Activated CD4-positive, alpha-beta memory T cell treated with anti-CD3 and anti-CD28 coated beads, Interleukin-2, amount 10 ng/mL, durations not matched to agents 7 days and 5 days (primary cell): ENCODE data around the gene EPHB2. TPM values are rescaled to one million over a fixed set of nuclear protein-coding genes. Genes with fewer than 3 reads are reported as not detected.

Experiments
- CTCF ChIA-PET: fragments of 350-600 bp; sonication (Branson Sonifier 250); formaldehyde crosslinking; loops from one replicate; lab custom pipeline; 2021; ENCODE audit warnings: antibody characterized with exemption, inconsistent platforms; lab: Charles Lee
- POLR2A ChIA-PET: fragments of 350-600 bp; sonication (Branson Sonifier 250); formaldehyde crosslinking; loops from one replicate; lab custom pipeline; 2021; ENCODE audit warnings: antibody characterized with exemption; lab: Charles Lee
- DNase-seq: peaks from one replicate; pipeline ENCODE4 v3.0.0-alpha.2; 2020
- H3K27ac Mint-ChIP-seq: one replicate; pipeline ENCODE4 v1.8.0; 2021; ENCODE audit warnings: mild to moderate bottlenecking, mixed read lengths
- H3K27me3 Mint-ChIP-seq: one replicate; pipeline ENCODE4 v1.8.0; 2021; ENCODE audit warnings: mixed read lengths
- H3K36me3 Mint-ChIP-seq: one replicate; pipeline ENCODE4 v1.8.0; 2021; ENCODE audit warnings: low read depth, mixed read lengths
- H3K4me1 Mint-ChIP-seq: one replicate; pipeline ENCODE4 v1.8.0; 2021; ENCODE audit warnings: mixed read lengths
- H3K4me3 Mint-ChIP-seq: one replicate; pipeline ENCODE4 v1.8.0; 2021; ENCODE audit warnings: mild to moderate bottlenecking, mixed read lengths
- H3K9me3 Mint-ChIP-seq: one replicate; pipeline ENCODE4 v1.8.0; 2021; ENCODE audit warnings: mixed read lengths
- total RNA-seq, 2 experiments: library from RNA; stranded (reverse); gene quantifications; one replicate each; pipeline ENCODE4 v1.2.3, GENCODE V29; 2021

The EPHB2 gene
- total RNA-seq, 2 experiments from 2014 or later = not detected

DNA sequence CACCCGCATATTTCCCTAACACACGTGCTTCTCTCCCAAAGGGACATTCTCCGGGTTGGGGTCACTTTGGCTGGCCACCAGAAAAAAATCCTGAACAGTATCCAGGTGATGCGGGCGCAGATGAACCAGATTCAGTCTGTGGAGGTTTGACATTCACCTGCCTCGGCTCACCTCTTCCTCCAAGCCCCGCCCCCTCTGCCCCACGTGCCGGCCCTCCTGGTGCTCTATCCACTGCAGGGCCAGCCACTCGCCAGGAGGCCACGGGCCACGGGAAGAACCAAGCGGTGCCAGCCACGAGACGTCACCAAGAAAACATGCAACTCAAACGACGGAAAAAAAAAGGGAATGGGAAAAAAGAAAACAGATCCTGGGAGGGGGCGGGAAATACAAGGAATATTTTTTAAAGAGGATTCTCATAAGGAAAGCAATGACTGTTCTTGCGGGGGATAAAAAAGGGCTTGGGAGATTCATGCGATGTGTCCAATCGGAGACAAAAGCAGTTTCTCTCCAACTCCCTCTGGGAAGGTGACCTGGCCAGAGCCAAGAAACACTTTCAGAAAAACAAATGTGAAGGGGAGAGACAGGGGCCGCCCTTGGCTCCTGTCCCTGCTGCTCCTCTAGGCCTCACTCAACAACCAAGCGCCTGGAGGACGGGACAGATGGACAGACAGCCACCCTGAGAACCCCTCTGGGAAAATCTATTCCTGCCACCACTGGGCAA, 202.9 kb downstream of the EPHB2 start:
- no peak for DNase-seq
- ChIA-PET POLR2A (no interaction called here), CTCF (no interaction called here)
- Mint-ChIP-seq H3K36me3 (no peaks in the 10 kb centered on the region), H3K27ac (no peak overlapping the region), H3K4me1 (no peaks in the 10 kb centered on the region), H3K4me3 (no peak overlapping the region), H3K9me3 (no peaks in the 10 kb centered on the region), H3K27me3 (no peaks in the 10 kb centered on the region)

DNA sequence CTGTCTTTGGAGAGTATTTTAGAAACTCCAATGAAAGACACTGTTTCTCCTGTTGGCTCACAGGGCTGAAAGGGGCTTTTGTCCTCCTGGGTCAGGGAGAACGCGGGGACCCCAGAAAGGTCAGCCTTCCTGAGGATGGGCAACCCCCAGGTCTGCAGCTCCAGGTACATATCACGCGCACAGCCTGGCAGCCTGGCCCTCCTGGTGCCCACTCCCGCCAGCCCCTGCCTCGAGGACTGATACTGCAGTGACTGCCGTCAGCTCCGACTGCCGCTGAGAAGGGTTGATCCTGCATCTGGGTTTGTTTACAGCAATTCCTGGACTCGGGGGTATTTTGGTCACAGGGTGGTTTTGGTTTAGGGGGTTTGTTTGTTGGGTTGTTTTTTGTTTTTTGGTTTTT, 203.5 kb downstream of the EPHB2 start:
- Mint-ChIP-seq H3K27me3 (no peaks in the 10 kb centered on the region), H3K4me3 (no peak overlapping the region), H3K27ac (no peak overlapping the region), H3K4me1 (no peaks in the 10 kb centered on the region), H3K9me3 (no peaks in the 10 kb centered on the region), H3K36me3 (no peaks in the 10 kb centered on the region)
- POLR2A ChIA-PET = no interaction called here
- DNase-seq = no peak
- CTCF ChIA-PET = no interaction called here

- Mint-ChIP-seq H3K4me1 (no peaks in the 10 kb centered on the region), H3K4me3 (no peak overlapping the region), H3K9me3 (no peaks in the 10 kb centered on the region), H3K27me3 (no peaks in the 10 kb centered on the region), H3K27ac (no peak overlapping the region), H3K36me3 (no peaks in the 10 kb centered on the region)
- ChIA-PET CTCF (no interaction called here), POLR2A (no interaction called here)
- DNase-seq = no peak
Measured at GRCh38 chr1:22914633-22915217, 204.1 kb downstream of the EPHB2 start.

GRCh38 chr1:22915231-22915630, 204.6 kb downstream of the EPHB2 start:
- H3K4me1 Mint-ChIP-seq = no peaks in the 10 kb centered on the region
- CTCF ChIA-PET = no interaction called here
- H3K36me3 Mint-ChIP-seq = no peaks in the 10 kb centered on the region
- POLR2A ChIA-PET = no interaction called here
- no peaks in the 10 kb centered on the region for H3K9me3 Mint-ChIP-seq
- no peak overlapping the region for H3K4me3 Mint-ChIP-seq
- H3K27me3 Mint-ChIP-seq = no peaks in the 10 kb centered on the region
- no peak overlapping the region for H3K27ac Mint-ChIP-seq
- DNase-seq = no peak

- ChIA-PET CTCF (no interaction called here), POLR2A (no interaction called here)
- Mint-ChIP-seq H3K4me1 (no peaks in the 10 kb centered on the region), H3K27ac (no peak overlapping the region), H3K9me3 (no peaks in the 10 kb centered on the region), H3K27me3 (no peaks in the 10 kb centered on the region), H3K4me3 (no peak overlapping the region), H3K36me3 (no peaks in the 10 kb centered on the region)
- no peak for DNase-seq
Measured at GRCh38 chr1:22915816-22916470, 205.3 kb downstream of the EPHB2 start.

DNA sequence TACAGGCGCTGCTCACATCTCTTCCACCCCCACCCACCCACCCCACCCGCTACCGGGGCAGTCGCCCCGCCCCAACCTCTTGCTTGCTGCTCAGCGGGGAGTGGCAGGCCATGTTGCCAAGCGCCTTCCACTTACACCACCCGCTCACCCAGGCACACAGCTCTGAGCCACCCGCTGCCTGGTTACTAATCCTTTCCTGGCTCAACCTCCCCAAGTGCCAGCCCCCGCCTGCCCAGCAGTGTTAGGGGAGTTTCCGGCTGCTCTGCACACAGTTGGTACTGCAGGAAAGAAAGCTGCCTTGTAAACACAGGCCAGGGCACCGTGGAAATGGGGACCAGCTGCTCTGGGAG, 205.8 kb downstream of the EPHB2 start:
- DNase-seq = no peak
- Mint-ChIP-seq H3K36me3 (no peaks in the 10 kb centered on the region), H3K27ac (no peak overlapping the region), H3K27me3 (no peaks in the 10 kb centered on the region), H3K9me3 (no peaks in the 10 kb centered on the region), H3K4me3 (no peak overlapping the region), H3K4me1 (no peaks in the 10 kb centered on the region)
- POLR2A ChIA-PET = no interaction called here
- CTCF ChIA-PET = no interaction called here

- no peaks in the 10 kb centered on the region for H3K9me3 Mint-ChIP-seq
- H3K36me3 Mint-ChIP-seq = no peaks in the 10 kb centered on the region
- DNase-seq = no peak
- ChIA-PET POLR2A (no interaction called here), CTCF (no interaction called here)
- no peak overlapping the region for H3K4me3 Mint-ChIP-seq
- H3K27ac Mint-ChIP-seq = no peak overlapping the region
- H3K4me1 Mint-ChIP-seq = no peaks in the 10 kb centered on the region
- no peaks in the 10 kb centered on the region for H3K27me3 Mint-ChIP-seq
Measured at GRCh38 chr1:22917989-22918388, 207.3 kb downstream of the EPHB2 start.

DNA sequence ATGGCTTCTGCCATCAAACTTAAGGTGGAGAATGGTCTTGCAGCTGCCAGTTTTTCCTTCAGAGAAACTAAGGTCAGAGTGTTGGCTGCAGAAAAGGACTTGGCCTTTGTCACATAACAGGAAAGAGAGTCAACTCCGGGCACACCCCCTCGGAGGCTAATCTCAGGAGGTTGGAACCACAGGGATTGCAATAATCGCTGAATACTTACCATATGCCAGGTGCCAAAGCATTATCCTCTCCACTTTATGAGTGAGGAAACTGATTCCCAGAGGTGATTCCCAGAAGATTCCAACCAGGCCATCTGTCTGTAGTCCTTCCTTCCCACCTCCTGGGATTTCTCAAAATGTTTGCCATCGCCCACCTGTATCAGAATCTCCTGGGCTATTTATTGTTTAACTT, 208.0 kb downstream of the EPHB2 start:
- ChIA-PET CTCF (no interaction called here), POLR2A (no interaction called here)
- no peak for DNase-seq
- H3K4me3 Mint-ChIP-seq = no peak overlapping the region
- H3K27me3 Mint-ChIP-seq = no peaks in the 10 kb centered on the region
- H3K36me3 Mint-ChIP-seq = no peaks in the 10 kb centered on the region
- no peaks in the 10 kb centered on the region for H3K4me1 Mint-ChIP-seq
- no peak overlapping the region for H3K27ac Mint-ChIP-seq
- no peaks in the 10 kb centered on the region for H3K9me3 Mint-ChIP-seq

- DNase-seq = no peak
- Mint-ChIP-seq H3K27ac (no peak overlapping the region), H3K4me1 (no peaks in the 10 kb centered on the region), H3K9me3 (no peaks in the 10 kb centered on the region), H3K27me3 (no peaks in the 10 kb centered on the region), H3K36me3 (no peaks in the 10 kb centered on the region), H3K4me3 (no peak overlapping the region)
- CTCF ChIA-PET = no interaction called here
- POLR2A ChIA-PET = no interaction called here
Measured at GRCh38 chr1:22919341-22920025, 208.8 kb downstream of the EPHB2 start.

DNA sequence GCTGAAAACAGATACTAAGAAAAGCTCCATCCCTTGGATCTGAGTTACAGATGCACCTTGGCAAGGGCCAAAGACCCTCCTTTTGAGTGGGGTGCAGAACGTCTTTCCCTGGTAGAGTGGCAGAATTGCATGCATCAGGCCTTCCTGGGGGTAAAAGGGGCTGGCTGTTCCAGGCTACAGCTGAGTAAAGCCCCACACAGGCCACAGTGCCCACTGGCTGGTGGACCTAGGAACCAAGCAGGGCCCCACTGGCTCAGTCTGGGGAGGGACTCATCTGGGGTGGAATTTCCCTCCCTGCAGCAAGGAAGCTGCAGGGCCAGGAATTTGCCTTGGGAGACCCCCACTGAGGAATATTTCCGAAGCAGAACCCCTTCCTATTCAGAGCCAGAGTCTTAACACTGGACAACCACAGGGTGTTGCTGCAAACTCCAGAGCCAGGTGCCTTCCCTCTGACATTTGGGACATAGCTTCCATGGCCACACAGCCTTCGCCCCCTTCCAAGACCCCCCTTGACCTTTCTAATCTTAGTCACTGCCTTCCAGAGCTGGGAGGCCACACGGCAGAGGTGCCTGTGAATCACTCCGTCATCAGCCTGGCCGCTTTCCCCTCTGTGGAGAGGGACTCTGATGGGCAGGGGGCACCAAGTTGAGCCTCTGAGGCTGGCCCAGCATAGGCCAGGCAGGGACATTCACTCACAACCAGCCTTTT, 209.5 kb downstream of the EPHB2 start:
- H3K27ac Mint-ChIP-seq = no peak overlapping the region
- DNase-seq = no peak
- no peaks in the 10 kb centered on the region for H3K9me3 Mint-ChIP-seq
- ChIA-PET POLR2A (no interaction called here), CTCF (interaction anchor here (1.2 kb wide), 1 partner anchor 10 kb away, joined by 5 read pairs; no protein-coding TSS in a partner anchor)
- no peaks in the 10 kb centered on the region for H3K36me3 Mint-ChIP-seq
- H3K4me3 Mint-ChIP-seq = no peak overlapping the region
- no peaks in the 10 kb centered on the region for H3K4me1 Mint-ChIP-seq
- peaks cover 2% of the 10 kb centered on the region for H3K27me3 Mint-ChIP-seq

DNA sequence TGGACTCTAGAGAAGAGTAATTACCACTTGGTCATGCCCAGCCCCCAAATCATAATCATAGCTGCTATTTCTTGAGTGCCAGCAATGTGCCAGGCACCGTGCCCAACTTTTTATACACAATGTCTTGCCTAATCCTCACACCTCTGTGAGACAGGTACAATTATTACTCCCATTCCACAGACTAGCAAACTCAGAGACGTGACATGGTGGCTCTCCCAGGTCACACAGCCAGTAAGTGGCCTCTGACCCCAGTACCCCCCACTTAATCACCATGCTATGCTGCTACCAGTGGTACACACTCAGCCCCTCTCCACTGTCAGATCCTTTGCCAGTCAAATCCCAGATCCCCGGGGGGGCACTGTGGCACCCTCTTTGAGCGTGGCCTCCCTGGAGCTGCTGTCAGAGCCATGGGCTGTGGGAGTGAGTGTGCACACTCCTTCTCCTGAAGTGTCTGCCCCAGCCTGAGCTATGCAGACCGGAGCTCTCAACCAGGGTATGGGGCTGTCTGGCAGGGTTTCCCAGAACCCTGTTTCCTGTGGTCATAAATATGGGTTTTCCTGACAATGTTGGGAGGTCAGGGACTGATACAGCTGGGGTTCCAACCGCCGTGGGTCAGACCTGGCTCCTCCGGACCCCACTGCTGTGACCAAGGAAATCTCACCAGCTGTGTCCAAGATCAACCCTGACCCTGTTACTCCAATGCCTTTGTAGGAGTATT, 210.3 kb downstream of the EPHB2 start:
- no peaks in the 10 kb centered on the region for H3K9me3 Mint-ChIP-seq
- peaks cover 4% of the 10 kb centered on the region for H3K27me3 Mint-ChIP-seq
- POLR2A ChIA-PET = no interaction called here
- H3K27ac Mint-ChIP-seq = no peak overlapping the region
- no peaks in the 10 kb centered on the region for H3K36me3 Mint-ChIP-seq
- H3K4me1 Mint-ChIP-seq = no peaks in the 10 kb centered on the region
- no peak overlapping the region for H3K4me3 Mint-ChIP-seq
- DNase-seq = no peak
- CTCF ChIA-PET = interaction anchor here (1.2 kb wide), 1 partner anchor 9 kb away, joined by 5 read pairs; no protein-coding TSS in a partner anchor

DNA sequence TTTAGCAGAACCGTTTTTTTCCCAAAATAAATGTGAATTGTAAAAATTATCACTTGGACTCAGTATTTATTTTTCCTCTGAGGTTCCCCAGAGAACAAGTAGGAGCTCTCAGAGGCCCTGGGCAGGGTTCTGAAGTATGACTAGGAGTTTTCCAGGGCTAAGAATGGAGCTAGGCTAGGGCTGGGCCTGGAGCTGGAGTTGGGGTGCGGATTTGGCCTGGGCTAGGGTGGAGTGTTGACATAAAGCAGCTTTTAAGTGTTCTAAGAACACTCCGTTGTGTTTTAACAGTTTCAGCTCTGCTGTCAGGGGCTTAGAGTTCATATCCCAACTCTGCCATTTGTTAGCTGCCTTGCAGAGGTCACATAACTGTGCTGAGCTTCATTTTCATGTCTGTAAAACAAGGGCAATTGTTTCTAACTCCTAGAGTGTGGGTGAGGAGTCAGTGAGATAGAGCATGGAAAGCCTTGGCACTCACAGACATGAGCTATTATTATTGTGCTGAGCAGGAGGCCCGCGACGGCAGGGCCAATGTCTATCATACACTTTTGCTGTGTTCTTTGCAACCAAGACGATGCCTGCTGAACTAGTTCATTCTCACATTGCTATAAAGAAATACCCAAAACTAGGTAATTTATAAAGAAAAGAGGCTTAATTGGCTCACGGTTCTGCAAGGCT, 210.9 kb downstream of the EPHB2 start:
- H3K27ac Mint-ChIP-seq = no peak overlapping the region
- POLR2A ChIA-PET = no interaction called here

More for the DNA sequence above, 210.9 kb downstream of the EPHB2 start:
- Mint-ChIP-seq H3K4me1 (no peaks in the 10 kb centered on the region), H3K36me3 (no peaks in the 10 kb centered on the region), H3K9me3 (no peaks in the 10 kb centered on the region), H3K4me3 (no peak overlapping the region), H3K27me3 (peaks cover 4% of the 10 kb centered on the region)
- CTCF ChIA-PET = interaction anchor here (1.2 kb wide), 1 partner anchor 8 kb away, joined by 5 read pairs; no protein-coding TSS in a partner anchor
- DNase-seq = no peak
